T-helper 2 cell treated with Interferon-gamma antibody and Interleukin-4, amounts not matched to agents 100 ng/mL and 5 ng/mL, for 36 hours (primary cell): ENCODE results near the gene MYL5. TPM values are rescaled to one million over a fixed set of nuclear protein-coding genes. Genes with fewer than 3 reads are reported as not detected.
"Not testable (repeated sequence)": the region's sequence is repeated elsewhere in the genome, so short reads cannot be mapped to it uniquely, and the experiment has no call there.

Experiments
- intact Hi-C: fragments of 100-400 bp; cut with micrococcal nuclease; formaldehyde crosslinking; loops from one replicate; pipeline ENCODE4 v1.15.1; 2023
- total RNA-seq: library from RNA; stranded (reverse); gene quantifications from 2 replicates; pipeline ENCODE4 v1.2.3, GENCODE V29; 2022

Gene MYL5
- total RNA-seq, 1 donor from 2014 or later: 22.4 TPM

- intact Hi-C loops: no loop called here
Observed at GRCh38 chr4:722169-722725, 47.9 kb downstream of the MYL5 start.

- intact Hi-C loops: no loop called here
Observed at GRCh38 chr4:722851-723360, 48.6 kb downstream of the MYL5 start.

GRCh38 chr4:723751-724530, 49.6 kb downstream of the MYL5 start:
- intact Hi-C loops: no loop called here

GRCh38 chr4:725391-726234, 51.3 kb downstream of the MYL5 start:
- intact Hi-C loops: no loop called here

- intact Hi-C loops: no loop called here
Observed at GRCh38 chr4:726235-726787, 52.0 kb downstream of the MYL5 start.

- intact Hi-C loops: no loop called here
Observed at GRCh38 chr4:726838-727237, 52.5 kb downstream of the MYL5 start.

- intact Hi-C loops: no loop called here
Observed at GRCh38 chr4:727576-727975, 53.2 kb downstream of the MYL5 start.

- intact Hi-C loops: no loop called here
Observed at GRCh38 chr4:729336-730315, 55.3 kb downstream of the MYL5 start.

GRCh38 chr4:730511-730910, 56.2 kb downstream of the MYL5 start:
- intact Hi-C loops: no loop called here

GRCh38 chr4:730946-731904, 56.9 kb downstream of the MYL5 start:
- intact Hi-C loops: not testable (repeated sequence)

Other genes with a start within 250 kb of the MYL5 start
- gene ZNF721, start 175.4 kb upstream of the MYL5 start, total RNA-seq: 29.8 and 30.6 TPM in 2 replicates
- gene PIGG, start 175.3 kb upstream of the MYL5 start, total RNA-seq: 58.9 and 62.4 TPM in 2 replicates
- not detected in 2 replicates for gene TMEM271, start 98.2 kb upstream of the MYL5 start, total RNA-seq
- 13.5 and 14.1 TPM in 2 replicates for gene PDE6B, start 49.0 kb upstream of the MYL5 start, total RNA-seq
- gene ATP5ME, start 266 bp upstream of the MYL5 start, total RNA-seq: 203 and 214 TPM in 2 replicates
- 0.16 and 0.43 TPM in 2 replicates for gene SLC49A3, start 14.6 kb downstream of the MYL5 start, total RNA-seq
- gene PCGF3, start 31.3 kb downstream of the MYL5 start, total RNA-seq: 33.8 and 34.7 TPM in 2 replicates
- 0.48 and 0.86 TPM in 2 replicates for gene CPLX1, start 151.6 kb downstream of the MYL5 start, total RNA-seq